Peyer's patch (tissue), 4 donors: Measurements from ENCODE around the gene TSPAN6. TPM values are rescaled to one million over a fixed set of nuclear protein-coding genes. Genes with fewer than 3 reads are reported as not detected.
A peak's percentile ranks its signal among the peaks of the same experiment; 100 is the strongest.

Source experiments
- DNase-seq, 3 donors: peaks; one replicate each; pipeline ENCODE4 v3.0.0-alpha.2; 2017 to 2019
- H3K27ac ChIP-seq, 4 donors: fragments of 200-600 bp; sonication (generic); one replicate each; pipeline ENCODE4 v1.5.1; 2016 to 2019
- H3K27me3 ChIP-seq, 2 donors: fragments of 200-600 bp; sonication (generic); one replicate each; pipeline ENCODE4 v1.5.1; 2019
- H3K36me3 ChIP-seq, 3 donors: fragments of 200-600 bp; sonication (generic); one replicate each; pipeline ENCODE4 v1.5.1; 2016 to 2019
- H3K4me1 ChIP-seq, 4 donors: fragments of 200-600 bp; sonication (generic); one replicate each; pipeline ENCODE4 v1.5.1; 2016 to 2019
- H3K4me3 ChIP-seq, 4 donors: fragments of 200-600 bp; sonication (generic); 1 replicate in 3 of 4; 2 replicates in 1 of 4; pipeline ENCODE4 v1.5.1; 2016 to 2019; ENCODE audit warnings: mild to moderate bottlenecking in 1 of 4
- H3K9me3 ChIP-seq, 4 donors: fragments of 200-600 bp; sonication (generic); one replicate each; pipeline ENCODE4 v1.5.1; 2016 to 2019; ENCODE audit warnings: mild to moderate bottlenecking in 1 of 4
- POLR2A ChIP-seq, 2 donors: fragments of 450-650 bp; IDR thresholded peaks; one replicate each; pipeline ENCODE4 v1.5.1; 2017; ENCODE audit warnings: antibody characterized with exemption in 2 of 2, mild to moderate bottlenecking in 2 of 2, moderate library complexity in 2 of 2
- total RNA-seq, 4 donors: library from RNA; depleted of rRNA; stranded (reverse); fragments of >200 nt; gene quantifications; one replicate each; pipeline ENCODE4 v1.1.0, GENCODE V29; 2016
- TF ChIP-seq, protein P1 (sequence below), 6 experiments: fragments of 450-650 bp in 4 of 6; fragments of 200-600 bp in 2 of 6; sonication (generic) in 1 of 6; IDR thresholded peaks; one replicate each; pipeline ENCODE4 v1.5.1; 2017 to 2019; ENCODE audit warnings: antibody characterized with exemption in 6 of 6, mild to moderate bottlenecking in 3 of 6, moderate library complexity in 1 of 6

The TSPAN6 gene
- total RNA-seq, 4 donors from 2014 or later: 19.0 to 42.9 (median 29.9) TPM

DNA sequence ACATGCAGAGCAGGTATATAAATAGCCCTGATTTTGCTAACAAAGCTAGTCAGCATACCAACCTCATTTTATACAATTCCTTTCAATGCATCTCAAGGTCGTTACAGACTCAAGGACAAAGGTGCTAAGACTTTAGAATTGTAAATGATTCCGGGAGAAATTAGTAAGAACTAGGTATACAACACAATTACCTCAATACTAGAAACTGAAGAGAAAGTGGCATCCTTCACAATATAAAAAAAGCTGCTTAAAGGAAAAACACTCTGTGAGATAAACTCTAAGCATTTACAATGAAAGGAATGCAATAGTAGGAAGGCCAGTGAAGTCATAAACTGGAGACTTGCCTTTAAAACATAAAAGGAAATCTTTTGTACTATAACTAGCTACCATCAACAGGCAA lies 40.0 kb downstream of the TSPAN6 start:
- Histone ChIP-seq H3K36me3 (no peaks in the 10 kb centered on the region), H3K27me3 (no peaks in the 10 kb centered on the region), H3K4me1 (no peaks in the 10 kb centered on the region), H3K27ac (no peak overlapping the region), H3K4me3 (no peak overlapping the region), H3K9me3 (no peaks in the 10 kb centered on the region)
- no peak for DNase-seq
- TF ChIP-seq, protein P1, sequence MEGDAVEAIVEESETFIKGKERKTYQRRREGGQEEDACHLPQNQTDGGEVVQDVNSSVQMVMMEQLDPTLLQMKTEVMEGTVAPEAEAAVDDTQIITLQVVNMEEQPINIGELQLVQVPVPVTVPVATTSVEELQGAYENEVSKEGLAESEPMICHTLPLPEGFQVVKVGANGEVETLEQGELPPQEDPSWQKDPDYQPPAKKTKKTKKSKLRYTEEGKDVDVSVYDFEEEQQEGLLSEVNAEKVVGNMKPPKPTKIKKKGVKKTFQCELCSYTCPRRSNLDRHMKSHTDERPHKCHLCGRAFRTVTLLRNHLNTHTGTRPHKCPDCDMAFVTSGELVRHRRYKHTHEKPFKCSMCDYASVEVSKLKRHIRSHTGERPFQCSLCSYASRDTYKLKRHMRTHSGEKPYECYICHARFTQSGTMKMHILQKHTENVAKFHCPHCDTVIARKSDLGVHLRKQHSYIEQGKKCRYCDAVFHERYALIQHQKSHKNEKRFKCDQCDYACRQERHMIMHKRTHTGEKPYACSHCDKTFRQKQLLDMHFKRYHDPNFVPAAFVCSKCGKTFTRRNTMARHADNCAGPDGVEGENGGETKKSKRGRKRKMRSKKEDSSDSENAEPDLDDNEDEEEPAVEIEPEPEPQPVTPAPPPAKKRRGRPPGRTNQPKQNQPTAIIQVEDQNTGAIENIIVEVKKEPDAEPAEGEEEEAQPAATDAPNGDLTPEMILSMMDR (IDR thresholded peaks at IDR 0.05): no peak
- no peak for TF ChIP-seq POLR2A (IDR thresholded peaks at IDR 0.05)

DNA sequence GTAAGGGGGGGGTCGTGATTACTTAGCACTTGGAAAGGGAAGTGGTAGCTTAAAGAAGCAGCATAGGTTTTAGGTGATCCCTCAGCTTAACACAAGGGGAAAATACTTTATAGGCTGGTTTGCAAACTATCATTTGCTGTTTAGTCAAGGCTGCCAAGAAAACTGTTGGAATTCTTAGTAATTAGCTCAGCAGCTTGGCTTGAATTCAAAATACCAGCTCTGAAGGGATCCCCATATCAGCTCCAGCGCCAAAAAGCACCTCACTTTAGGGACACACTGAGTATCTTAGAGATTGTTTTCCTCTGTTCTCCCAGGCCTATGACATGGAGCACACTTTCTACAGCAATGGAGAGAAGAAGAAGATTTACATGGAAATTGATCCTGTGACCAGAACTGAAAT lies 43.0 kb downstream of the TSPAN6 start:
- H3K4me1 ChIP-seq: no peaks in the 10 kb centered on the region

DNA sequence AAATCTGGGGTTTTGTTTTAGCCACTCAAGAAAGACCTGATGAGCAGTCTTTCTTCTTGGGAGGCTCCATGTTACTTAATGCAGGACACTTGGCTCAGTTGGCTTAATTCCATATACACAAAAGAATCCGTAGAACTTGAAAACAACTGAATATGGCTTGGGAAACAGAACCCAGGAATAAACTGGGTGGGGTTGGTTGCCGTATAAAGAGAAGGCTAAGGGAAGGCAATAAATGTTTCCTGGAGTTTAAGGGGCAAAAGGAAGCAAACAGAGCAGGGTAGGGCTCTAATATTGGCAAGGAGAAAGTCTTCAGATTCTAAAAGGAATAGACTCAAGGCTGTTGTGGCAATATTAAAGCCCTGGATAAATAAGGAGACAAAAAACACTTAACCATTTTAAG lies 43.5 kb downstream of the TSPAN6 start:
- no peak overlapping the region for H3K4me3 ChIP-seq
- no peaks in the 10 kb centered on the region for H3K9me3 ChIP-seq
- DNase-seq: no peak
- H3K27me3 ChIP-seq: no peaks in the 10 kb centered on the region
- TF ChIP-seq POLR2A (IDR thresholded peaks at IDR 0.05): no peak
- TF ChIP-seq, protein P1 (IDR thresholded peaks at IDR 0.05): no peak
- H3K27ac ChIP-seq: peak overlapping the region in 1 of 4 donors; percentile 28
- H3K36me3 ChIP-seq: no peaks in the 10 kb centered on the region
- no peaks in the 10 kb centered on the region for H3K4me1 ChIP-seq

More for the DNA sequence above, 43.0 kb downstream of the TSPAN6 start:
- H3K27me3 ChIP-seq: no peaks in the 10 kb centered on the region
- no peaks in the 10 kb centered on the region for H3K36me3 ChIP-seq
- DNase-seq: no peak
- TF ChIP-seq, protein P1 (IDR thresholded peaks at IDR 0.05): no peak
- TF ChIP-seq POLR2A (IDR thresholded peaks at IDR 0.05): no peak
- no peaks in the 10 kb centered on the region for H3K9me3 ChIP-seq
- peak overlapping the region in 1 of 4 donors; percentile 28 for H3K27ac ChIP-seq
- H3K4me3 ChIP-seq: no peak overlapping the region

DNA sequence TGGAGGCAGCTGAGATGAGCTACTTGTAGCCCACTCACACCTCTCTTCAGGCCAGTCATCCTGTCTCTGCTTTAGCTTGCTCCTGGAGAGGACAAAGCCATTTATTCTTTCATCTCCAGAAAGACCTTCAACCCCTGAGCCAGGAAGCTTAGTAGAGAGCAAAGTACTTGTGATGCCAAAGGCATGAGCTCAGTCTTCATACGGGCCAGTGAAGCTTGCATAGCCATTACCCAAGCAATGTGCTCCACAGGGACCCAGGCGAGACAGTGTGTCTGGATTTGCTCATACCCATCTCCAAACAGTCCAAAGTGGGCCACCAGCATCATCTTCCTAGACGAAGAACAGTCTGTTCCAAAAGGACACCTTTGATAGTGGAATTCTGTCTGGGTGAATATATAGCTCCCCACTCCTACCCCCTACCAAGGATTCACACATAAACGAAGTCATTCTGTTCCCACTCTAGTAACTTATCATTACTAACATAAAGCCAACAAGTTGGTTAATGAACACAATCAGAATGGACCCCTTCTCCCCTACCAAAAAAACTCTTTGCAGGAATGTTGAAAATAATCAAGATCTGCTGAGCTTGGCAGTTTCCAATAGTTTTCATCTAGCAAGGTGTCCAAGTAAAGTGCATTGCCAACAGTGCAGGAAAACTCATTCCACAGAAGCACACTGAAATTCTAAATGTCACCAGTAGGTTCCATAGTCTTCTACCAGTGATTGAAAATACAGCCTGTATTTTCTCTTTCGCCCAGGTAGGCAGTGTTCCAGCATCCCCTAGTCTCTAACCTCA lies 45.2 kb downstream of the TSPAN6 start:
- H3K27me3 ChIP-seq: no peaks in the 10 kb centered on the region
- DNase-seq: peak in 1 of 3 donors; percentile 45
- no peak overlapping the region for H3K4me3 ChIP-seq
- H3K36me3 ChIP-seq: no peaks in the 10 kb centered on the region
- TF ChIP-seq, protein P1 (IDR thresholded peaks at IDR 0.05): no peak
- no peak overlapping the region for H3K27ac ChIP-seq
- no peaks in the 10 kb centered on the region for H3K4me1 ChIP-seq
- H3K9me3 ChIP-seq: no peaks in the 10 kb centered on the region

DNA sequence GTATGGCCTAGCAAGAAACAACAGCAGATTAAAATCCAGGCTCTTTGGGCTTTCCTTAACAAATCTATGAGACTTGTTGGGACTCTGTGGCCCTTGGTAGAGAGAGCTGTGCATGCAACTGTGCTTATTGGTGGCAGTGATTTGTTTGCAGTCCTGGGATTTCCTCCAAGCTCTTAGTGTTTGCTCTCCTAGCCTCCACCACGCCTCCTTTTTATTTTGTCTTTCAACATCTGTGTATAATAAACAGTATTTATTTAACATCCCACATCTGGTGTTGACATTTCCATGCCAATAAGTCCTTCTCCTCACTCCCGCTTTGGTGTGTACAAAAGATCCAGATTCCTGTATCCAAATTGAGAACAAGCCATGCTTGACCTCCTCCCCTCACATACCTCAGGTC lies 48.7 kb downstream of the TSPAN6 start:
- no peak for TF ChIP-seq POLR2A (IDR thresholded peaks at IDR 0.05)
- TF ChIP-seq, protein P1 (IDR thresholded peaks at IDR 0.05): no peak
- no peak for DNase-seq

More for the DNA sequence above, 48.7 kb downstream of the TSPAN6 start:
- no peak overlapping the region for H3K4me3 ChIP-seq
- no peak overlapping the region for H3K27ac ChIP-seq
- H3K27me3 ChIP-seq: no peaks in the 10 kb centered on the region
- no peaks in the 10 kb centered on the region for H3K36me3 ChIP-seq
- no peaks in the 10 kb centered on the region for H3K4me1 ChIP-seq
- no peaks in the 10 kb centered on the region for H3K9me3 ChIP-seq
